Breast epithelium (tissue), 4 donors: ENCODE data around the gene OSGEP. TPM values are rescaled to one million over a fixed set of nuclear protein-coding genes. Genes with fewer than 3 reads are reported as not detected.
A peak's percentile ranks its signal among the peaks of the same experiment; 100 is the strongest.

Experiments used
- DNase-seq, 2 donors: peaks; one replicate each; pipeline ENCODE4 v3.0.0-alpha.2; 2019; ENCODE audit warnings: low spot score in 2 of 2
- H3K27ac ChIP-seq, 2 donors: fragments of 200-600 bp; sonication (generic) in 1 of 2; one replicate each; pipeline ENCODE4 v1.5.1; 2016 to 2019; ENCODE audit warnings: mild to moderate bottlenecking in 1 of 2
- H3K27me3 ChIP-seq, 2 donors: fragments of 200-600 bp; sonication (generic) in 1 of 2; one replicate each; pipeline versions ENCODE4 v1.5.1 to v1.6.0; 2017 to 2019; ENCODE audit warnings: control low read depth in 1 of 2, mild to moderate bottlenecking in 1 of 2
- H3K36me3 ChIP-seq: fragments of 200-600 bp; one replicate; pipeline ENCODE4 v1.5.1; 2019
- H3K4me1 ChIP-seq, 2 donors: fragments of 200-600 bp; sonication (generic); one replicate each; pipeline ENCODE4 v1.5.1; 2016 to 2019; ENCODE audit warnings: control low read depth in 1 of 2
- H3K4me3 ChIP-seq, 3 donors: fragments of 200-600 bp; sonication (generic); 1 replicate in 2 of 3; 2 replicates in 1 of 3; pipeline ENCODE4 v1.5.1; 2016 to 2019; ENCODE audit warnings: mild to moderate bottlenecking in 3 of 3, moderate library complexity in 2 of 3
- H3K9me3 ChIP-seq, 2 donors: fragments of 200-600 bp; sonication (generic) in 1 of 2; one replicate each; pipeline ENCODE4 v1.5.1; 2016 to 2019; ENCODE audit warnings: control low read depth in 1 of 2
- CTCF ChIP-seq, 3 donors: fragments of 450-650 bp; IDR thresholded peaks; one replicate each; pipeline ENCODE4 v1.5.1; 2016 to 2017; ENCODE audit warnings: antibody characterized with exemption in 3 of 3, mild to moderate bottlenecking in 3 of 3, moderate library complexity in 3 of 3
- POLR2A ChIP-seq: fragments of 450-650 bp; IDR thresholded peaks from one replicate; pipeline ENCODE4 v1.6.1; 2016; ENCODE audit warnings: antibody characterized with exemption, mild to moderate bottlenecking, moderate library complexity
- POLR2AphosphoS5 ChIP-seq, 3 donors: sonication (generic); formaldehyde crosslinking; IDR thresholded peaks; one replicate each; pipeline ENCODE4 v1.6.1; 2017; ENCODE audit warnings: antibody characterized with exemption in 3 of 3
- intact Hi-C: fragments of 100-400 bp; cut with DNase I; formaldehyde crosslinking; loops from one replicate; pipeline ENCODE4 v1.15.1; 2023; ENCODE audit warnings: low total_unique reads
- total RNA-seq, 3 donors: library from RNA; depleted of rRNA; stranded (reverse); fragments of >200 nt; gene quantifications; one replicate each; pipeline ENCODE4 v1.1.0, GENCODE V29; 2016

The OSGEP gene
- total RNA-seq, 3 donors from 2014 or later = 38.1 to 66.9 (median 57.5) TPM

- no peaks in the 10 kb centered on the region for H3K27me3 ChIP-seq
- H3K4me1 ChIP-seq = no peaks in the 10 kb centered on the region
- intact Hi-C loops = no loop called here
- H3K36me3 ChIP-seq = no peaks in the 10 kb centered on the region
- no peak overlapping the region for H3K4me3 ChIP-seq
- TF ChIP-seq POLR2A = no peak
- TF ChIP-seq CTCF (IDR thresholded peaks at IDR 0.05) = no peak
- no peak for TF ChIP-seq POLR2AphosphoS5 (IDR thresholded peaks at IDR 0.05)
- H3K27ac ChIP-seq = no peak overlapping the region
- no peaks in the 10 kb centered on the region for H3K9me3 ChIP-seq
- no peak for DNase-seq
Measured at GRCh38 chr14:20403521-20403920, 51.1 kb downstream of the OSGEP start.

GRCh38 chr14:20400965-20401593 lies 53.5 kb downstream of the OSGEP start:
- peak overlapping the region; percentile 66 to 67 for H3K27ac ChIP-seq
- intact Hi-C loops = no loop called here
- no peak for DNase-seq
- TF ChIP-seq POLR2A = no peak
- TF ChIP-seq POLR2AphosphoS5 (IDR thresholded peaks at IDR 0.05) = no peak
- TF ChIP-seq CTCF (IDR thresholded peaks at IDR 0.05) = no peak
- no peaks in the 10 kb centered on the region for H3K27me3 ChIP-seq
- no peak overlapping the region for H3K4me3 ChIP-seq
- H3K36me3 ChIP-seq = no peaks in the 10 kb centered on the region
- no peaks in the 10 kb centered on the region for H3K9me3 ChIP-seq
- no peaks in the 10 kb centered on the region for H3K4me1 ChIP-seq

- no peak for DNase-seq
- Histone ChIP-seq H3K4me3 (no peak overlapping the region), H3K9me3 (no peaks in the 10 kb centered on the region), H3K27me3 (no peaks in the 10 kb centered on the region), H3K36me3 (peaks cover 2% of the 10 kb centered on the region), H3K27ac (peak overlapping the region; percentile 66 to 67), H3K4me1 (no peaks in the 10 kb centered on the region)
- TF ChIP-seq POLR2A (no peak), POLR2AphosphoS5 (IDR thresholded peaks at IDR 0.05) (no peak), CTCF (IDR thresholded peaks at IDR 0.05) (no peak)
- intact Hi-C loops = no loop called here
Measured at GRCh38 chr14:20400589-20400964, 54.0 kb downstream of the OSGEP start.

GRCh38 chr14:20397511-20397910 lies 57.1 kb downstream of the OSGEP start:
- Histone ChIP-seq H3K27ac (no peak overlapping the region), H3K9me3 (no peaks in the 10 kb centered on the region), H3K36me3 (peaks cover 9% of the 10 kb centered on the region), H3K4me3 (no peak overlapping the region), H3K27me3 (no peaks in the 10 kb centered on the region), H3K4me1 (no peaks in the 10 kb centered on the region)
- no peak for DNase-seq
- no peak for TF ChIP-seq POLR2AphosphoS5 (IDR thresholded peaks at IDR 0.05)
- TF ChIP-seq CTCF (IDR thresholded peaks at IDR 0.05) = no peak
- no peak for TF ChIP-seq POLR2A
- intact Hi-C loops = no loop called here

Other genes starting within 250 kb of the OSGEP start
- gene OR11H6, start 231.1 kb downstream of the OSGEP start, total RNA-seq = not detected
- gene OR11H7, start 225.8 kb downstream of the OSGEP start, total RNA-seq = not detected
- not detected for gene OR11H4, start 215.5 kb downstream of the OSGEP start, total RNA-seq
- gene TTC5, start 148.9 kb downstream of the OSGEP start, total RNA-seq = 10 to 100 TPM; 10.1 to 21.0 (median 16.2) TPM
- 10 to 100 TPM; 65.8 to 78.3 (median 65.9) TPM for gene CCNB1IP1, start 121.5 kb downstream of the OSGEP start, total RNA-seq
- gene PARP2, start 111.2 kb downstream of the OSGEP start, total RNA-seq = 10 to 100 TPM; 14.7 to 20.0 (median 17.9) TPM
- gene TEP1, start 41.3 kb downstream of the OSGEP start, total RNA-seq = 10 to 100 TPM; 21.3 to 34.5 (median 27.2) TPM
- under 1 TPM; 0.29 to 0.64 (median 0.33) TPM for gene KLHL33, start 18.6 kb downstream of the OSGEP start, total RNA-seq
- 100 to 1,000 TPM; 129 to 165 (median 150) TPM for gene APEX1, start 414 bp upstream of the OSGEP start, total RNA-seq
- 10 to 100 TPM; 23.6 to 34.1 (median 29.9) TPM for gene PIP4P1, start 6.6 kb upstream of the OSGEP start, total RNA-seq
- gene PNP, start 14.6 kb upstream of the OSGEP start, total RNA-seq = 10 to 100 TPM; 26.4 to 60.0 (median 38.8) TPM
- not detected for gene RNASE10, start 50.7 kb upstream of the OSGEP start, total RNA-seq
- gene RNASE9, start 106.2 kb upstream of the OSGEP start, total RNA-seq = not detected
- not detected for gene RNASE11, start 133.2 kb upstream of the OSGEP start, total RNA-seq
- gene RNASE12, start 136.6 kb upstream of the OSGEP start, total RNA-seq = not detected
- gene OR6S1, start 186.9 kb upstream of the OSGEP start, total RNA-seq = not detected
- gene RNASE4, start 229.7 kb upstream of the OSGEP start, total RNA-seq = 100 to 1,000 TPM; 165 to 367 (median 177) TPM
- gene ANG, start 234.0 kb upstream of the OSGEP start, total RNA-seq = 10 to 100 TPM; 49.2 to 59.8 (median 55.5) TPM